ENCODE data around the gene H3-3A. TPM values are rescaled to one million over a fixed set of nuclear protein-coding genes. Genes with fewer than 3 reads are reported as not detected.

The H3-3A gene
- 42.3 and 42.8 TPM in 2 replicates for total RNA-seq (2013; cell fraction: nucleolus; rRNA removed)
- total RNA-seq (2014; rRNA removed): 215 and 235 TPM in 2 replicates
- 204 and 215 TPM in 2 replicates for total RNA-seq (2014; rRNA removed; fragmentation: Illumina TruSeq; extraction: Trizol)
- 335 and 346 TPM in 2 replicates for total RNA-seq (2021)
- 230 TPM for polyA plus RNA-seq (2011; ENCODE audit: low read depth)
- 441 and 486 TPM in 2 replicates for polyA plus RNA-seq (2011; rRNA removed)
- polyA plus RNA-seq (2011; cell fraction: cytosol; rRNA removed): 386 and 490 TPM in 2 replicates
- 137 and 158 TPM in 2 replicates for polyA plus RNA-seq (2011; cell fraction: nucleus; rRNA removed)
- 266 TPM in 2 replicates for polyA plus RNA-seq (2012)
- polyA plus RNA-seq (2014; fragmentation: Illumina TruSeq; extraction: Trizol): 379 and 386 TPM in 2 replicates
- 100 to 1,000 TPM; 254 to 435 TPM for polyA plus RNA-seq (2014; fragmentation: Nextera tagmentation; extraction: Ambion mirVana)
- 366 and 425 TPM in 2 replicates for polyA plus RNA-seq (2014; rRNA removed)
- 100 to 1,000 TPM; 401 to 421 TPM for polyA plus RNA-seq (2016; fragmentation: Nextera tagmentation; extraction: Ambion mirVana)
- polyA minus RNA-seq (2011; rRNA and poly(A)+ RNA removed): 64.2 and 65.1 TPM in 2 replicates
- polyA minus RNA-seq (2011; cell fraction: cytosol; rRNA and poly(A)+ RNA removed): 60.9 and 73.5 TPM in 2 replicates
- polyA minus RNA-seq (2011; cell fraction: nucleus; rRNA and poly(A)+ RNA removed): 20.1 and 34.5 TPM in 2 replicates
- percentile 99 among the genes with signal in this experiment for Bru-seq, nascent RNA
- percentile 97 among the genes with signal in this experiment for BruChase-seq, experiment 1, labeled RNA remaining after a 6-hour chase
- percentile 96 among the genes with signal in this experiment for BruChase-seq, experiment 2, labeled RNA remaining after a 2-hour chase
- long read RNA-seq, experiment 1, transcript H3F3A-203 (4 exons, 1,088 nt): major isoform, 214 of 224 reads
- long read RNA-seq, experiment 1, partial matches to known transcripts: 0 of 224 reads
- long read RNA-seq, experiment 1, other reads (novel, unspliced or antisense): 9 of 224 reads
- long read RNA-seq, experiment 2, transcript H3F3A-203 (4 exons, 1,088 nt): major isoform, 948 of 971 reads
- long read RNA-seq, experiment 2, partial matches to known transcripts: 2 of 971 reads
- long read RNA-seq, experiment 2, other reads (novel, unspliced or antisense): 16 of 971 reads

DNA sequence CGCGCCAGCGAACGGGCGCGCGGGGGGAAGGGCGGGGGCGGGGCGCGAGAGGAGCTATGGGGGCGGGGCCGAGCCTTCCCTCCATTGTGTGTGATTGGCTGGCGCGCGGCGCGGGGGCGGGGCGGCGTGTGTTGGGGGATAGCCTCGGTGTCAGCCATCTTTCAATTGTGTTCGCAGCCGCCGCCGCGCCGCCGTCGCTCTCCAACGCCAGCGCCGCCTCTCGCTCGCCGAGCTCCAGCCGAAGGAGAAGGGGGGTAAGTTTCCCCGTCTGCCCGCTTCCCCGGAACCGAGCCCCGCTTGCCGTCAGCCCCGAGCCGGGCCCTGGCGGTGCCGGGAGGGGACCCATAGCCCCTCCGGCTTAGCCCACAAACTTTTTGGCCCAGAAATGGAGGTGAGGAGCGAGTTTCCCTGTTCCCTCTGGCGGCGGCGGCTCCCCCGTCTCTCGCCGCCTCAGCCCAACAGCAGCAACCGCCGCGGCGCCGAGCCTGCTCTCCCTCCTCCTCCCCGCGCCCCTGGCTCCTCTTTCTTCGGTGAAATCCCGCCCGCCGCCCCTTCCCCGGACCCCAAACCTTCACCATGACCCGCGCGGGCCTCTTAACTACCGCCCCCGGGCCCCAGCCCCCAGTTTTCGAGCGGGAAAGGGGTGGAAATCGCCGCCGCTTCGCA is at the start of gene H3-3A:
TSS of gene H3-3A (plus strand) at position 159 of the 666 bp plus-strand sequence. CDS start 1,636 bp downstream, outside the sequence.
- peak; percentile 88 for ATAC-seq
- intact Hi-C loops (cut with micrococcal nuclease; ENCODE audit: unreplicated experiment): loop anchor here (1.0 to 5.0 kb wide), 4 partner anchors 63 to 595 kb away; partner anchors contain the start of genes PARP1 and SDE2
- SMC1A ChIA-PET (ENCODE audit: uncharacterized antibody, unreplicated experiment): interaction anchor here (1.0 to 3.7 kb wide), 10 partner anchors 21 to 138 kb away, joined by 3 to 17 read pairs (median 6); partner anchors contain the start of gene SDE2
- peak within 1 kb of the TSS; percentile 91 for H3K4me3 ChIP-seq
- peak within 1 kb of the TSS; percentile 91 for H2AFZ ChIP-seq (ENCODE audit: control insufficient read depth, low read depth, low read length)
- peaks cover 17% of the 10 kb centered on the region for H4K20me1 ChIP-seq (ENCODE audit: control insufficient read depth, insufficient read depth)
- DNase-seq (ENCODE audit: low read depth, low spot score): peak; percentile 66
- no peaks in the 10 kb centered on the region for H3K9me3 ChIP-seq (replicated peaks; ENCODE audit: control insufficient read depth, insufficient read depth, low read length)
- RAD21 ChIA-PET (ENCODE audit: unreplicated experiment): interaction anchor here (0.6 to 2.9 kb wide), 25 partner anchors 20 to 591 kb away, joined by 3 to 20 read pairs (median 5); partner anchors contain the start of genes PARP1, PYCR2 and SDE2
- H3K4me1 ChIP-seq (ENCODE audit: control insufficient read depth, insufficient read depth, low read length): peaks cover 8% of the 10 kb centered on the region
- no peaks in the 10 kb centered on the region for H3K27me3 ChIP-seq (replicated peaks in 1 of 2; ENCODE audit: control insufficient read depth in 2 of 2, insufficient read depth in 2 of 2, low read length in 1 of 2)
- H3K9ac ChIP-seq (ENCODE audit: control insufficient read depth, insufficient read depth, low read length): peak within 1 kb of the TSS; percentile 99
- POLR2A ChIA-PET: interaction anchor here (0.5 to 3.9 kb wide), 18 partner anchors 9 to 595 kb away, joined by 3 to 74 read pairs (median 4); partner anchors contain the start of genes PARP1 and SDE2
- WGBS (ENCODE audit: insufficient coverage, insufficient replicate concordance, low lambda C conversion rate, missing lambda C conversion rate): 2% methylated on average over 58 of the region's 78 CpGs
- in situ Hi-C loops (cut with MboI): no loop called here
- no TSS peak for BruUV-seq (replicated peaks)
- CTCF ChIA-PET: interaction anchor here (0.6 to 2.2 kb wide), 14 partner anchors 10 to 132 kb away, joined by 3 to 7 read pairs (median 4); partner anchors contain the start of gene SDE2
- H3K27ac ChIP-seq (ENCODE audit: control insufficient read depth, insufficient read depth): peak within 1 kb of the TSS; percentile 97
- FAIRE-seq: no peak
- H3K4me2 ChIP-seq (ENCODE audit: control insufficient read depth, insufficient read depth): peak within 1 kb of the TSS; percentile 97
- peaks cover 3 to 21% of the 10 kb centered on the region in 2 experiments for H3K36me3 ChIP-seq (ENCODE audit: control insufficient read depth in 2 of 2, insufficient read depth in 2 of 2, low read length in 1 of 2)
- peaks cover 54% of the 10 kb centered on the region for H3K79me2 ChIP-seq (ENCODE audit: control insufficient read depth, insufficient read depth, low read length)
- TF ChIP-seq, protein P1, sequence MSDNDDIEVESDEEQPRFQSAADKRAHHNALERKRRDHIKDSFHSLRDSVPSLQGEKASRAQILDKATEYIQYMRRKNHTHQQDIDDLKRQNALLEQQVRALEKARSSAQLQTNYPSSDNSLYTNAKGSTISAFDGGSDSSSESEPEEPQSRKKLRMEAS (IDR thresholded peaks at IDR 0.05; ENCODE audit: low read depth, low read length): no peak
- TF ChIP-seq IRF4 (IDR thresholded peaks at IDR 0.05; ENCODE audit: low read depth, low read length): no peak
- TF ChIP-seq TCF12 (IDR thresholded peaks at IDR 0.05; ENCODE audit: low read depth, low read length): 0 out of 2 replicates have a peak, but pooled peaks have one; percentile 10
- peak; percentile 19 for TF ChIP-seq IKZF1 (conservative IDR thresholded peaks at IDR 0.05)
- TF ChIP-seq, protein P2, sequence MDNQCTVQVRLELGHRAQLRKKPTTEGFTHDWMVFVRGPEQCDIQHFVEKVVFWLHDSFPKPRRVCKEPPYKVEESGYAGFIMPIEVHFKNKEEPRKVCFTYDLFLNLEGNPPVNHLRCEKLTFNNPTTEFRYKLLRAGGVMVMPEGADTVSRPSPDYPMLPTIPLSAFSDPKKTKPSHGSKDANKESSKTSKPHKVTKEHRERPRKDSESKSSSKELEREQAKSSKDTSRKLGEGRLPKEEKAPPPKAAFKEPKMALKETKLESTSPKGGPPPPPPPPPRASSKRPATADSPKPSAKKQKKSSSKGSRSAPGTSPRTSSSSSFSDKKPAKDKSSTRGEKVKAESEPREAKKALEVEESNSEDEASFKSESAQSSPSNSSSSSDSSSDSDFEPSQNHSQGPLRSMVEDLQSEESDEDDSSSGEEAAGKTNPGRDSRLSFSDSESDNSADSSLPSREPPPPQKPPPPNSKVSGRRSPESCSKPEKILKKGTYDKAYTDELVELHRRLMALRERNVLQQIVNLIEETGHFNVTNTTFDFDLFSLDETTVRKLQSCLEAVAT (IDR thresholded peaks at IDR 0.05): peak; percentile 87
- TF ChIP-seq, protein P3, sequence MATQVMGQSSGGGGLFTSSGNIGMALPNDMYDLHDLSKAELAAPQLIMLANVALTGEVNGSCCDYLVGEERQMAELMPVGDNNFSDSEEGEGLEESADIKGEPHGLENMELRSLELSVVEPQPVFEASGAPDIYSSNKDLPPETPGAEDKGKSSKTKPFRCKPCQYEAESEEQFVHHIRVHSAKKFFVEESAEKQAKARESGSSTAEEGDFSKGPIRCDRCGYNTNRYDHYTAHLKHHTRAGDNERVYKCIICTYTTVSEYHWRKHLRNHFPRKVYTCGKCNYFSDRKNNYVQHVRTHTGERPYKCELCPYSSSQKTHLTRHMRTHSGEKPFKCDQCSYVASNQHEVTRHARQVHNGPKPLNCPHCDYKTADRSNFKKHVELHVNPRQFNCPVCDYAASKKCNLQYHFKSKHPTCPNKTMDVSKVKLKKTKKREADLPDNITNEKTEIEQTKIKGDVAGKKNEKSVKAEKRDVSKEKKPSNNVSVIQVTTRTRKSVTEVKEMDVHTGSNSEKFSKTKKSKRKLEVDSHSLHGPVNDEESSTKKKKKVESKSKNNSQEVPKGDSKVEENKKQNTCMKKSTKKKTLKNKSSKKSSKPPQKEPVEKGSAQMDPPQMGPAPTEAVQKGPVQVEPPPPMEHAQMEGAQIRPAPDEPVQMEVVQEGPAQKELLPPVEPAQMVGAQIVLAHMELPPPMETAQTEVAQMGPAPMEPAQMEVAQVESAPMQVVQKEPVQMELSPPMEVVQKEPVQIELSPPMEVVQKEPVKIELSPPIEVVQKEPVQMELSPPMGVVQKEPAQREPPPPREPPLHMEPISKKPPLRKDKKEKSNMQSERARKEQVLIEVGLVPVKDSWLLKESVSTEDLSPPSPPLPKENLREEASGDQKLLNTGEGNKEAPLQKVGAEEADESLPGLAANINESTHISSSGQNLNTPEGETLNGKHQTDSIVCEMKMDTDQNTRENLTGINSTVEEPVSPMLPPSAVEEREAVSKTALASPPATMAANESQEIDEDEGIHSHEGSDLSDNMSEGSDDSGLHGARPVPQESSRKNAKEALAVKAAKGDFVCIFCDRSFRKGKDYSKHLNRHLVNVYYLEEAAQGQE (IDR thresholded peaks at IDR 0.05; ENCODE audit: low read depth, low read length): no peak
- TF ChIP-seq HDGF (IDR thresholded peaks at IDR 0.05): peak; percentile 77; the same call in 1 of the 2 replicates
- TF ChIP-seq HDAC2 (IDR thresholded peaks at IDR 0.05): no peak
- TF ChIP-seq CREM (IDR thresholded peaks at IDR 0.05; ENCODE audit: low read depth): peak; percentile 19; the same call in 1 of the 2 replicates
- TF ChIP-seq EGR1 (IDR thresholded peaks at IDR 0.05; ENCODE audit: borderline replicate concordance in 1 of 2, low read depth in 2 of 2, low read length in 2 of 2): peak in 1 of 2 experiments; percentile 80; a peak in 2 of 3 replicates
- peak; percentile 95; the same call in 1 of the 2 replicates for TF ChIP-seq NFXL1 (IDR thresholded peaks at IDR 0.05; ENCODE audit: borderline replicate concordance)
- no peak; a peak in 1 of 4 replicates for TF ChIP-seq IKZF2 (IDR thresholded peaks at IDR 0.05)
- TF ChIP-seq POLR2AphosphoS5 (IDR thresholded peaks at IDR 0.05; ENCODE audit: low read length): peak; percentile 94
- peak; percentile 81 for TF ChIP-seq SMAD5 (IDR thresholded peaks at IDR 0.05; ENCODE audit: low read depth)

Data from GM12878 (cell line).